ENCODE results near the gene RND3.

RND3 gene

GRCh38 chr2:150487537-150488429, at the start of gene RND3:
TSS of gene RND3 (minus strand) at chr2:150487667. CDS start at chr2:150487417, 250 bp downstream.
- DNase-seq = peak; percentile 99

DNA sequence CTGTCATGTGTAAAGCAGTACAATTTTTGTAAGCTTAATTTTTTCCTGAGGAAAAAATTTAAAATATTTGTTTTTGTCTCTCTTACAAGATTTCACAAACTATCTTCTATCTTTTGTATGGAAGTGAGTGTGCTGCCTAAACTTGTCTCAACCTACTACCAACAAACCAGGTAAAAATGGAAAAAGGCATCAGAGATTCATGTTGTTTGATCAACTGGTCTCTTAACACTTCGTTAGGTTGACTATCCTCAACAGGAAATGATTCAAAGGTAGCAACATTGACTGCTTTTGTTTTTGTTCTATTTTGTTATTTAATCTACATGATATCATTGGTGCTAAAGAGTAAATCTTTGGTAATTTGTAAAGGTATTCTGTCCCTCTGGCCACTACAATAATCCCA, 47.7 kb upstream of the RND3 start:
- DNase-seq = no peak

- peak; percentile 44 for DNase-seq
Measured at GRCh38 chr2:150532879-150533278, 45.4 kb upstream of the RND3 start.

- no peak for DNase-seq
Measured at GRCh38 chr2:150532020-150532419, 44.6 kb upstream of the RND3 start.

- no peak for DNase-seq
Measured at GRCh38 chr2:150531591-150531990, 44.1 kb upstream of the RND3 start.

- no peak for DNase-seq
Measured at GRCh38 chr2:150530168-150530567, 42.7 kb upstream of the RND3 start.

- peak; percentile 54 for DNase-seq
Measured at GRCh38 chr2:150528861-150529801, 41.7 kb upstream of the RND3 start.

DNA sequence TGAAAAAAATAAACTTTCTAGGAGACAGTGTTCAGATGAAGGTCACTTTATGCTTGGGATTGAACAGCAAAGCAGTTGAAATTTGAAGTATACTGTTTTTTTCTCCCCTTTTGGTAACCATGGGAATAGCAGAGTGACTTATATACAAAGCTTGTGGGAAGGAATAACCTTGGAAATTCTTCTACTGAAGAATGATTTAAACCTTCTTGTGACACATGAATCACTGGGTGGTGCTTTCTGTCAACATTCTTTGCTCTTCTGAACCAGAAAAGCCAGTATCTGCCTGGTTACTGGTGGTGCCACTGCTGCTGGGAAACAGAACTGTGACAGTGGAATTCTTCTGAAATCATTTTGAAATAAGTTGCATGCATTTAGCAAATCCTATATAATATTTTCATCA, 39.4 kb upstream of the RND3 start:
- DNase-seq = peak; percentile 94

- DNase-seq = no peak
Measured at GRCh38 chr2:150526006-150526405, 38.5 kb upstream of the RND3 start.

- DNase-seq = no peak
Measured at GRCh38 chr2:150522269-150522668, 34.8 kb upstream of the RND3 start.

DNA sequence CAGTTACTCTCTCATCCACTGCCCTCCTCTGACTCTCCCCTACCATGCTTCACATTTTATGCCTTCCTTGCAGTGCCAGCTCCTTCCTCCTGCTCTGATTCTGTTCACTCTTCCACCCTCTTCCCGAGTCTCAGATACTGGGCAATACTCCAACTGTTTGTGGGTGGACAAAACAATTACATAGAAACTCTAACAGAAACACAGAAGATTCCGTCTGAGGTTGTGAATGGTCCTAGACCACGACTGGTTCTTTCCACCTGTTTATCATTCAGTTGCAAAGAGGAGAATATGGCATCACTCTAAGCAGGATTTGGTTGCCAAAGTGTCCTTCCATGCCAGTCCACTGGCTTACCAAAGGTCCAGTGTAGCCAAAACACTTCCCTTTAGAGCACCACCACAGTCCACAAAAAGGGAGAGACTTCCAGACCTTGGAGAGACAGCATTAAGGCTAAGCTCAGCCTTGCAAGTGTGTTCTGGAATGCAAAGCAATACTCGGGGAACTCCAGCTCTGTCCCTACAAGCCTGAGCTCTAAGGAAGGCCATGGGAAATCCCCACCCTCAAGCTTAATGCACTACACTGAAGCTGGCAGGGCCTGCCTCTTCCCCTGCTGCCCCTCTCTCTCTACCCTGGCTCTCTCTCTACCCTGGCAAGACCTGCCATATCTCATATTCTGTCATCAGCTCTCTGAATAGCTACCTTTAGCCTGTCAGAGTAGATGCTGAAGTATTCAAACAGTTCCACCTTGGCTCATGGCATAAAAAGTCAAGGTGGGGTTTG, 33.6 kb upstream of the RND3 start:
- DNase-seq = peak; percentile 67

- no peak for DNase-seq
Measured at GRCh38 chr2:150520033-150520432, 32.6 kb upstream of the RND3 start.

DNA sequence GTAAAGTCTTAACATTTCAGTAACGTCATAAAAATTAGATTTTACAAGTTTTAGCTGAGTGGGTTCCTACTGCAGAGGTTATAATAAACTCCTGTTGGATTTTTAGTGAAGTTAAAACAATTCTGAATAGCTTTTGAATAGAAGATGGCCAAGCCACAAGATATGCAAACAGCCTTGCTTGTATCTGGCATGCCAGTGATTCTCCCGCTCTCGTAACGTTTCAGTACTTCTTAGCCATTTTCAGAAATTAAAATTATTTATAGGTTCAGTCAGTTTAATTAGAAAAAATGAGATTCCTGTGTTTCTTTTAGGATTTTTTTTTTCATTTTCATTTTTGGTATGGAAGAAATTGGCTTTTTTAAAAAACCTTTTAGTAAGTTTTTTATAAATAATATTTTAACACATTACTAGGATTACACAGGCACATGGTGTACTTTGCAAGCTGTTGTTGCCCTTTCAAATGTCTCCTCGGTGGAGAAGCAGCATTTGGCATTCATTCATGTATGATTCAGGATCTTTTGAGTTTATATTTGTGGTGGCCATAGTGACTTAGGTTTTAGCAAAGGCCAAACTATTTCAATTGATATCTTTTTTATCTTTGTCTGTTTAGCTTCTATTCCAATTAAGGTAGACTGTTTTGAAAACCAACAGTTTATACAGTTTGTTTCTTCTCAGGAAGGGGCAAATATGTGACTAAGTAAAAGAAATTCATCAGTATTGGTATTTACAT, 30.6 kb upstream of the RND3 start:
- DNase-seq = no peak

- DNase-seq = no peak
Measured at GRCh38 chr2:150513647-150514046, 26.2 kb upstream of the RND3 start.

GRCh38 chr2:150508497-150509137, 21.1 kb upstream of the RND3 start:
- DNase-seq = no peak

- DNase-seq = no peak
Measured at GRCh38 chr2:150507071-150507470, 19.6 kb upstream of the RND3 start.

GRCh38 chr2:150505178-150505577, 17.7 kb upstream of the RND3 start:
- DNase-seq = no peak

GRCh38 chr2:150495993-150496627, 8.6 kb upstream of the RND3 start:
- DNase-seq = peak; percentile 90

DNA sequence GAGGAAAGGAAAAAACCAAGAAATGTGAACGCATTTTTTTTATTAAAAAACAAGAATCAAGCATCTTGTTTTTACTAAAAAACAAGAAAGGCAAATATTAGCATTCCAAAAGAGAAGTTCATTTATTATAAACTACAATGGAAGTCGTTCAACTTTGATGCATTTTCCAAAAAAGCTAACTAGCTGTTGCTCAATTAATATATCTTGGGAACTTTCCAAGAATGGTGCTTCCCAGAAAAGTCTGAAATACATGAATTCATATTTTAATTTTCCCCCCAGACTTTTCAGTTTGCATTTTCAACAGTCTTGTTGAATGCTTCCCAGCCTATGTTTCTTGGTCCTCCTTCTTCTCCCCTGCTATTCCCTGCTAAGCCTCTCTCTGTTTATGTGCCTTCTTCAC, 7.5 kb upstream of the RND3 start:
- DNase-seq = no peak

DNA sequence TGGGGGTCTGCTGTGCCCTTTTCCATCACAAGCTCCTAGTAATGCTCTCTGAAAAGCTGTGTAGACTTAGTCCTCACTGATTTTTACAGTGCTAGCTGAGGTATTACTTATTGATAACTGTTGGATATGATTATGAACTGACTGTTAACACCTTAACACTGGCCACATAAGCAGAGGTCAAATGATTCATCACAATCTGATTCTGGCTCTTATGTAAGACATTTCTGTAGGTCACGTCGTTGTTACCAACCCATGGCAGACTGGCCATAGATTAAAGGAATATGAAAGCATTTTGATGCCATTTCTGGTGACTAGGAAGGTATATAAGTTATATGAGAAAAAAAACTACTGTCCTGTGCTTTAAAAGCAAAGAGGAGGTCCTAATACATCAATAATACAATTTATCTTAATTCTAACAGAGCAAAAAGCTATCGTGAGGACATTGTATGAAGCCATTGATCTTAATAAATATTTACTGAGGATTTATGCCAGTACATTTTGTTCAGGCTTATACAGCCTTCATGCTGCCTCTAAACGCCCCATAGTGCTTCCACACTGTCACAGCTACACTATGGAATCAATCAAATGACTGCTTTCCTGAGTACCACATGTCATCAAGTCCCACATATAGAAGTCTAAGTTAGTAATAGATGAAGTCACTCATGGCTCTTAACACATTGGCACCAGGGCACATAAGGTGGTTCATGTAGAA, 6.9 kb upstream of the RND3 start:
- DNase-seq = no peak

All from amniotic stem cell (primary cell).